PC-3 (cell line): ENCODE data around the gene PLK3. TPM values are rescaled to one million over a fixed set of nuclear protein-coding genes. Genes with fewer than 3 reads are reported as not detected.

Experiments
- ATAC-seq: fragments of 200-7000 bp; cut with Tn5 transposase; 2 replicates; pipeline ENCODE4 v1.9.1; 2020; ENCODE audit warnings: mild to moderate bottlenecking, moderate library complexity
- BruUV-seq: library from RNA; stranded (reverse); fragments of 400-500 nt; replicated peaks from 2 replicates; lab custom pipeline; 2021; lab: Mats Ljungman, UMichigan
- CTCF ChIA-PET: fragments of 300-600 bp; sonication (Branson Sonifier 250); formaldehyde crosslinking; loops from one replicate; lab custom pipeline; 2022; ENCODE audit warnings: antibody characterized with exemption; lab: Charles Lee
- POLR2A ChIA-PET: fragments of 300-600 bp; sonication (Branson Sonifier 250); formaldehyde crosslinking; loops from one replicate; lab custom pipeline; 2022; ENCODE audit warnings: antibody characterized with exemption; ENCODE audit not compliant: unreplicated experiment; lab: Charles Lee
- DNase-seq: peaks from one replicate; pipeline ENCODE4 v3.0.0-alpha.2; 2015
- H2AFZ ChIP-seq: fragments of 300-600 bp; sonication (generic); 2 replicates; pipeline ENCODE4 v1.6.0; 2016; ENCODE audit warnings: antibody characterized with exemption, low read length
- H3F3A ChIP-seq: fragments of 300-600 bp; sonication (generic); one replicate; pipeline ENCODE4 v1.6.0; 2017; ENCODE audit warnings: antibody characterized with exemption, low read length, control low read depth, mild to moderate bottlenecking; ENCODE audit not compliant: unreplicated experiment
- H3K27ac ChIP-seq: fragments of 300-600 bp; sonication (generic); 2 replicates; pipeline ENCODE4 v1.5.1; 2016; ENCODE audit warnings: mild to moderate bottlenecking, low read length
- H3K27me3 ChIP-seq: fragments of 300-600 bp; sonication (generic); 2 replicates; pipeline ENCODE4 v1.6.1; 2016; ENCODE audit warnings: low read length, mixed read lengths
- H3K36me3 ChIP-seq: fragments of 300-600 bp; sonication (generic); 2 replicates; pipeline ENCODE4 v1.6.1; 2016; ENCODE audit warnings: low read depth, mixed run types, low read length, mixed read lengths
- H3K4me1 ChIP-seq: fragments of 300-600 bp; sonication (generic); 2 replicates; pipeline ENCODE4 v1.5.1; 2016; ENCODE audit warnings: low read length; ENCODE audit not compliant: insufficient read depth
- H3K4me2 ChIP-seq: fragments of 300-600 bp; sonication (generic); 2 replicates; pipeline ENCODE4 v1.6.0; 2016; ENCODE audit warnings: low read length
- H3K4me3 ChIP-seq: fragments of 300-600 bp; sonication (generic); 2 replicates; pipeline ENCODE4 v1.5.1; 2016; ENCODE audit warnings: mild to moderate bottlenecking, low read length, mixed read lengths
- H3K79me2 ChIP-seq: fragments of 300-600 bp; sonication (generic); 2 replicates; pipeline ENCODE4 v1.6.1; 2017; ENCODE audit warnings: low read length, mixed read lengths
- H3K9ac ChIP-seq: fragments of 300-600 bp; sonication (generic); 2 replicates; pipeline ENCODE4 v1.6.0; 2016; ENCODE audit warnings: mild to moderate bottlenecking, low read length
- H3K9me2 ChIP-seq: fragments of 300-600 bp; sonication (generic); replicated peaks from 2 replicates; pipeline ENCODE4 v1.6.1; 2016; ENCODE audit warnings: mixed run types, low read length, mixed read lengths
- H3K9me3 ChIP-seq: fragments of 300-600 bp; sonication (generic); 2 replicates; pipeline ENCODE4 v1.6.1; 2016; ENCODE audit warnings: low read length, mixed read lengths
- H4K20me1 ChIP-seq: fragments of 300-600 bp; sonication (generic); 2 replicates; pipeline ENCODE4 v1.6.1; 2016; ENCODE audit warnings: low read length, mixed read lengths
- CTCF ChIP-seq: fragments of 300-600 bp; sonication (generic); conservative IDR thresholded peaks from 2 replicates; pipeline ENCODE4 v1.5.1; 2017; ENCODE audit warnings: antibody characterized with exemption, low read depth, mild to moderate bottlenecking, low read length
- EZH2 ChIP-seq: fragments of 300-600 bp; sonication (generic); IDR thresholded peaks from one replicate; pipeline ENCODE4 v1.6.1; 2017; ENCODE audit warnings: antibody characterized with exemption, mild to moderate bottlenecking, low read length; ENCODE audit not compliant: unreplicated experiment
- EZH2phosphoT487 ChIP-seq: fragments of 300-600 bp; sonication (generic); IDR thresholded peaks from 2 replicates; pipeline ENCODE4 v1.6.1; 2018; ENCODE audit warnings: mild to moderate bottlenecking, antibody characterized with exemption, low read length, borderline replicate concordance
- intact Hi-C: fragments of 100-400 bp; cut with micrococcal nuclease; formaldehyde crosslinking; loops from 2 replicates; pipeline ENCODE4 v1.9.0; 2023
- total RNA-seq: library from RNA; depleted of rRNA; stranded (reverse); fragments of >200 nt; gene quantifications from 2 replicates; pipeline ENCODE4 v1.2.3, GENCODE V29; 2014

Gene PLK3
- total RNA-seq, 1 experiment from 2014 or later: 44.0 TPM

GRCh38 chr1:44776730-44777068 lies 23.5 kb upstream of the PLK3 start:
- intact Hi-C loops: no loop called here
- TF ChIP-seq EZH2phosphoT487: no peak
- no peak for TF ChIP-seq CTCF
- no peak for TF ChIP-seq EZH2
- Histone ChIP-seq H3K9me2 (no peaks in the 10 kb centered on the region), H3K9me3 (no peaks in the 10 kb centered on the region), H3K27ac (peak overlapping the region; percentile 63), H4K20me1 (peaks cover 40% of the 10 kb centered on the region), H3K36me3 (peaks cover 55% of the 10 kb centered on the region), H3F3A (peaks cover 10% of the 10 kb centered on the region), H3K79me2 (peaks cover 46% of the 10 kb centered on the region), H3K9ac (peak overlapping the region; percentile 98), H3K4me2 (peak overlapping the region; percentile 91), H2AFZ (no peak overlapping the region), H3K4me1 (peaks cover 15% of the 10 kb centered on the region), H3K27me3 (no peaks in the 10 kb centered on the region), H3K4me3 (peak overlapping the region; percentile 89)
- ATAC-seq (no peak), DNase-seq (no peak)
- ChIA-PET POLR2A (interaction anchor here (0.5 kb wide), 1 partner anchor 47 kb away, joined by 3 read pairs; no protein-coding TSS in a partner anchor), CTCF (no interaction called here)
- no TSS peak for BruUV-seq

GRCh38 chr1:44777547-44777946 lies 22.6 kb upstream of the PLK3 start:
- H3K4me1 ChIP-seq: peaks cover 15% of the 10 kb centered on the region
- no peaks in the 10 kb centered on the region for H3K9me3 ChIP-seq
- no TSS peak for BruUV-seq
- H3K9ac ChIP-seq: peak overlapping the region; percentile 98; the same call in 1 of the 2 replicates
- H3F3A ChIP-seq: peaks cover 11% of the 10 kb centered on the region
- peaks cover 55% of the 10 kb centered on the region for H3K36me3 ChIP-seq
- ChIA-PET CTCF (no interaction called here), POLR2A (interaction anchor here (0.5 kb wide), 2 partner anchors 23 to 52 kb away, joined by 3 to 4 read pairs; partner anchors contain the start of gene PLK3)
- peaks cover 40% of the 10 kb centered on the region for H4K20me1 ChIP-seq
- ATAC-seq (no peak), DNase-seq (no peak)
- intact Hi-C loops: no loop called here
- H3K9me2 ChIP-seq: no peaks in the 10 kb centered on the region
- H3K27me3 ChIP-seq: no peaks in the 10 kb centered on the region
- H3K4me2 ChIP-seq: peak overlapping the region; percentile 91
- no peak overlapping the region for H2AFZ ChIP-seq
- H3K27ac ChIP-seq: no peak overlapping the region
- H3K79me2 ChIP-seq: peaks cover 46% of the 10 kb centered on the region
- peak overlapping the region; percentile 89 for H3K4me3 ChIP-seq
- TF ChIP-seq EZH2phosphoT487 (no peak), EZH2 (no peak), CTCF (no peak)

GRCh38 chr1:44777969-44778635 lies 22.1 kb upstream of the PLK3 start:
- no peaks in the 10 kb centered on the region for H3K27me3 ChIP-seq
- intact Hi-C loops: no loop called here
- peak overlapping the region; percentile 91 for H3K4me2 ChIP-seq
- TF ChIP-seq EZH2 (no peak), CTCF (no peak), EZH2phosphoT487 (no peak)
- POLR2A ChIA-PET: interaction anchor here (0.5 kb wide), 2 partner anchors 22 to 52 kb away, joined by 3 to 4 read pairs; partner anchors contain the start of gene PLK3
- peaks cover 15% of the 10 kb centered on the region for H3K4me1 ChIP-seq
- CTCF ChIA-PET: no interaction called here
- H3K9me3 ChIP-seq: no peaks in the 10 kb centered on the region
- H4K20me1 ChIP-seq: peaks cover 40% of the 10 kb centered on the region
- peaks cover 11% of the 10 kb centered on the region for H3F3A ChIP-seq
- H3K9me2 ChIP-seq: no peaks in the 10 kb centered on the region
- no TSS peak for BruUV-seq
- peaks cover 46% of the 10 kb centered on the region for H3K79me2 ChIP-seq
- H2AFZ ChIP-seq: no peak overlapping the region
- H3K9ac ChIP-seq: no peak overlapping the region
- peaks cover 55% of the 10 kb centered on the region for H3K36me3 ChIP-seq
- H3K27ac ChIP-seq: no peak overlapping the region
- DNase-seq (peak; percentile 1), ATAC-seq (no peak)
- peak overlapping the region; percentile 89 for H3K4me3 ChIP-seq
